Progenitor cell of endocrine pancreas (in vitro differentiated cells): Measurements from ENCODE around the gene TRIM15. TPM values are rescaled to one million over a fixed set of nuclear protein-coding genes. Genes with fewer than 3 reads are reported as not detected.

ENCODE experiments used
- DNase-seq: peaks from one replicate; pipeline ENCODE4 v3.0.0; 2021; ENCODE audit warnings: low spot score; ENCODE audit not compliant: unreplicated experiment
- H3K27ac Mint-ChIP-seq: 2 replicates; pipeline ENCODE4 v1.8.0; 2021; ENCODE audit warnings: mild to moderate bottlenecking, moderate library complexity, mixed read lengths
- H3K27me3 Mint-ChIP-seq: 2 replicates; pipeline ENCODE4 v1.8.0; 2021; ENCODE audit warnings: mixed read lengths
- H3K36me3 Mint-ChIP-seq: 2 replicates; pipeline ENCODE4 v1.8.0; 2022; ENCODE audit warnings: mixed read lengths; ENCODE audit not compliant: insufficient read depth
- H3K4me1 Mint-ChIP-seq: 2 replicates; pipeline ENCODE4 v1.8.0; 2021; ENCODE audit warnings: low read depth, mixed read lengths
- H3K4me3 Mint-ChIP-seq: 2 replicates; pipeline ENCODE4 v1.8.0; 2021; ENCODE audit warnings: low read depth, mild to moderate bottlenecking, moderate library complexity, mixed read lengths
- H3K9me3 Mint-ChIP-seq: 2 replicates; pipeline ENCODE4 v1.8.0; 2021; ENCODE audit warnings: low read depth, mixed read lengths
- CTCF ChIP-seq: fragments of 200-600 bp; sonication (generic); IDR thresholded peaks from one replicate; pipeline ENCODE4 v1.5.0; 2021; ENCODE audit warnings: antibody characterized with exemption, mild to moderate bottlenecking; ENCODE audit not compliant: unreplicated experiment
- total RNA-seq: library from RNA; stranded (reverse); gene quantifications from 2 replicates; pipeline ENCODE4 v1.2.1, GENCODE V29; 2021

Gene TRIM15
- total RNA-seq, 1 donor from 2014 or later, result not detected

- no peak overlapping the region for H3K4me3 Mint-ChIP-seq
- peaks cover 32% of the 10 kb centered on the region for H3K36me3 Mint-ChIP-seq
- H3K27me3 Mint-ChIP-seq, result no peaks in the 10 kb centered on the region
- H3K4me1 Mint-ChIP-seq, result no peaks in the 10 kb centered on the region
- no peaks in the 10 kb centered on the region for H3K9me3 Mint-ChIP-seq
- TF ChIP-seq CTCF, result no peak
- no peak for DNase-seq
- H3K27ac Mint-ChIP-seq, result no peak overlapping the region
Measured at GRCh38 chr6:30188541-30188940, 25.2 kb downstream of the TRIM15 start.

- peaks cover 23% of the 10 kb centered on the region for H3K36me3 Mint-ChIP-seq
- H3K27me3 Mint-ChIP-seq, result no peaks in the 10 kb centered on the region
Measured at GRCh38 chr6:30192076-30192475, 28.7 kb downstream of the TRIM15 start.

GRCh38 chr6:30194797-30195690, 31.7 kb downstream of the TRIM15 start:
- no peak for TF ChIP-seq CTCF
- no peak for DNase-seq
- H3K27me3 Mint-ChIP-seq, result no peaks in the 10 kb centered on the region
- H3K27ac Mint-ChIP-seq, result no peak overlapping the region
- H3K9me3 Mint-ChIP-seq, result no peaks in the 10 kb centered on the region
- H3K4me1 Mint-ChIP-seq, result no peaks in the 10 kb centered on the region
- no peak overlapping the region for H3K4me3 Mint-ChIP-seq
- H3K36me3 Mint-ChIP-seq, result peaks cover 21% of the 10 kb centered on the region

More at GRCh38 chr6:30192076-30192475, 28.7 kb downstream of the TRIM15 start:
- TF ChIP-seq CTCF, result no peak
- no peak for DNase-seq
- H3K9me3 Mint-ChIP-seq, result no peaks in the 10 kb centered on the region
- H3K27ac Mint-ChIP-seq, result no peak overlapping the region
- no peak overlapping the region for H3K4me3 Mint-ChIP-seq
- H3K4me1 Mint-ChIP-seq, result no peaks in the 10 kb centered on the region

- TF ChIP-seq CTCF, result no peak
- Mint-ChIP-seq H3K4me1 (peaks cover 5% of the 10 kb centered on the region), H3K4me3 (no peak overlapping the region), H3K9me3 (no peaks in the 10 kb centered on the region), H3K36me3 (peaks cover 23% of the 10 kb centered on the region), H3K27ac (no peak overlapping the region), H3K27me3 (no peaks in the 10 kb centered on the region)
- no peak for DNase-seq
Measured at GRCh38 chr6:30195951-30196350, 32.6 kb downstream of the TRIM15 start.

GRCh38 chr6:30196376-30196775, 33.0 kb downstream of the TRIM15 start:
- peaks cover 20% of the 10 kb centered on the region for H3K36me3 Mint-ChIP-seq
- no peak for DNase-seq
- TF ChIP-seq CTCF, result no peak
- no peak overlapping the region for H3K4me3 Mint-ChIP-seq
- H3K27ac Mint-ChIP-seq, result no peak overlapping the region
- H3K27me3 Mint-ChIP-seq, result no peaks in the 10 kb centered on the region
- H3K9me3 Mint-ChIP-seq, result no peaks in the 10 kb centered on the region
- H3K4me1 Mint-ChIP-seq, result peaks cover 9% of the 10 kb centered on the region
